ENCODE data around the gene AK1. TPM values are rescaled to one million over a fixed set of nuclear protein-coding genes. Genes with fewer than 3 reads are reported as not detected.

Gene AK1
- total RNA-seq, 1 donor from 2014 or later: 39.4 TPM

DNA sequence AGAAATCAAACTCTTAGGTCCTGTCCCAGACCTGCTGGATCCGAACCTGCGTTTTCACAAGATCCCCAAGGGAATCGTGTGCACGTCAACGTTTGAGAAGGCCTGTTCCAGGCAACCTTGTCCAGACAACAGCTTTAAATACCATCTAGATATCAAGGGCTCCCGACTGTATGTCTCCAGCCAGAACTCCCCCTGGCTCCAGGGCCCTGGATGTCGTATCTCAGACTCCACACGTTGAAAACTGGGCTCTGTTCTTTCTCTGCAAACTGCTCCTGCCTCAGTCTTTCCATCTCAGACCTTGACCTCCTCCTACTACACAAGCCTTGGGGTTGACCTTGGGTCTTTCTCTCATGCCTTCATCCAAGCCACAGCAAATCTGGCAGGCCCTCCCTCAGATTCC lies 17.2 kb downstream of the AK1 start:
- Mint-ChIP-seq H3K4me3 (no peak overlapping the region), H3K27me3 (ENCODE audit: low read depth) (no peaks in the 10 kb centered on the region), H3K36me3 (no peaks in the 10 kb centered on the region), H3K9me3 (no peaks in the 10 kb centered on the region), H3K4me1 (peaks cover 17% of the 10 kb centered on the region), H3K27ac (no peak overlapping the region)
- DNase-seq (ENCODE audit: low spot score in 2 of 2, unreplicated experiment in 2 of 2): no peak
- TF ChIP-seq, protein P1, sequence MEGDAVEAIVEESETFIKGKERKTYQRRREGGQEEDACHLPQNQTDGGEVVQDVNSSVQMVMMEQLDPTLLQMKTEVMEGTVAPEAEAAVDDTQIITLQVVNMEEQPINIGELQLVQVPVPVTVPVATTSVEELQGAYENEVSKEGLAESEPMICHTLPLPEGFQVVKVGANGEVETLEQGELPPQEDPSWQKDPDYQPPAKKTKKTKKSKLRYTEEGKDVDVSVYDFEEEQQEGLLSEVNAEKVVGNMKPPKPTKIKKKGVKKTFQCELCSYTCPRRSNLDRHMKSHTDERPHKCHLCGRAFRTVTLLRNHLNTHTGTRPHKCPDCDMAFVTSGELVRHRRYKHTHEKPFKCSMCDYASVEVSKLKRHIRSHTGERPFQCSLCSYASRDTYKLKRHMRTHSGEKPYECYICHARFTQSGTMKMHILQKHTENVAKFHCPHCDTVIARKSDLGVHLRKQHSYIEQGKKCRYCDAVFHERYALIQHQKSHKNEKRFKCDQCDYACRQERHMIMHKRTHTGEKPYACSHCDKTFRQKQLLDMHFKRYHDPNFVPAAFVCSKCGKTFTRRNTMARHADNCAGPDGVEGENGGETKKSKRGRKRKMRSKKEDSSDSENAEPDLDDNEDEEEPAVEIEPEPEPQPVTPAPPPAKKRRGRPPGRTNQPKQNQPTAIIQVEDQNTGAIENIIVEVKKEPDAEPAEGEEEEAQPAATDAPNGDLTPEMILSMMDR (IDR thresholded peaks at IDR 0.05; ENCODE audit: unreplicated experiment): no peak

DNA sequence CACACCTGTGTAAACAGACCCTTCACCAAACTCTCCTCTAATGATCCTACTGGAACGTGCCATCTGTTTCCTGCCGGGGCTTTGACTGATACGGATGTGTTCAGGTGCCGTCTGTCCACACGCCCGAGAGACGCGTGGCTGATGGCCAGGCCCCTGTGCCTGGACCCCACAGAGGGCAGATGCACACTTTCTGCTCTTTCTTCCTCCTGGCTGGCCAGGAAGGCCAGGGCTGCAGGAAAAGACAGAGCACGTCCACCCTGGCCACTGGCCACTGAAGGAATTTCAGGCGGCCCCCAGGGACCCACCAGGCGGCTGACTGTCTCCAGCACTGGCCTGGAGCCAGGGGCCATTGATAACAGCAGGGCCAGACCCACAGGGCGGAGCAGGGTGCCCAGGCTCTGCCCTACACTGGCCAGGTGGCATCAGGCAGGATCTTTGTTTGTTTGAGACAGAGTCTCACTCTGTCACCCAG lies 19.4 kb downstream of the AK1 start:
- no peaks in the 10 kb centered on the region for H3K9me3 Mint-ChIP-seq
- no peaks in the 10 kb centered on the region for H3K27me3 Mint-ChIP-seq (ENCODE audit: low read depth)
- no peaks in the 10 kb centered on the region for H3K36me3 Mint-ChIP-seq
- H3K4me1 Mint-ChIP-seq: peaks cover 16% of the 10 kb centered on the region
- DNase-seq (ENCODE audit: low spot score in 2 of 2, unreplicated experiment in 2 of 2): no peak
- H3K4me3 Mint-ChIP-seq: no peak overlapping the region
- TF ChIP-seq, protein P1 (IDR thresholded peaks at IDR 0.05; ENCODE audit: unreplicated experiment): no peak
- peak overlapping the region; percentile 75 for H3K27ac Mint-ChIP-seq

DNA sequence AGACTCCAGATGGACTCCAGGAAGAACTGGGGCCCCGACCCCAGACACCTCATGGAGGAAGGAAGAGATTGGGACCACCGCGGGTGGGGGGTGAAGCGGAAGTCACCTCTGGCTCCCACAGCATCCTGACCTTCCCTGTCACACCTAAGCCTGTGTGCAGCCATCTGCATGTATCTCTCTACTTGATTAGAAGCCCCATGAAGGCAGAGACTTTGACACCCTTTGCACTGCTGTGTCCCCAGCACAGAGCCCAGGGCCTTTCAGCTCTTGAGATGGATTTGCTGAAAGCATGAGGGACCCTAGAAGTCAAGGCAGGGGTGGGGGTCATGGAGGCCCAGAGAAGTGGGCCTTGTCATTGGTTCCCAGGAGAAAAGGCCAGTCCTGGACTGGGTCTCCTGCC lies 20.2 kb downstream of the AK1 start:
- TF ChIP-seq, protein P1 (IDR thresholded peaks at IDR 0.05; ENCODE audit: unreplicated experiment): no peak
- Mint-ChIP-seq H3K27ac (no peak overlapping the region), H3K36me3 (no peaks in the 10 kb centered on the region), H3K4me3 (no peak overlapping the region), H3K9me3 (no peaks in the 10 kb centered on the region), H3K4me1 (peaks cover 12% of the 10 kb centered on the region), H3K27me3 (ENCODE audit: low read depth) (no peaks in the 10 kb centered on the region)
- DNase-seq (ENCODE audit: low spot score in 2 of 2, unreplicated experiment in 2 of 2): no peak

DNA sequence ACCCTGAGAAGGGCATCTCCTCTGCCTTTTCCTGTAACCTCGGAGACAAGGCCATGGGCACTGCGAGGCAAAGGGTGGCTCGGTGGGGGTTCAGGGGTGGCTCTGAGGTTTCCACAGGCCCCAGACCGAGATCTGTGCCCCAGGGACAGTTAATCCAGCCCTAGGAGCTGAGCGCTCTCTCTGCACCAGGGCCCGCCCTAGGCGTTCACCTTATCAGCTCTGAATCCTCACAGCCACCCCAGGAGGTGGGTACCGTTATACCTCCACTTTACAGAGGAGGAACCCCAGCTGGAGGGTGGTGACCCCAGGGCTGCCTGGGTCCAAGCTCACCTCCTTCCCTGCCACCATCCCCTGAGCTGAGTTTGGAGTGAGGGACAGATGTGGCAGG lies 20.8 kb downstream of the AK1 start:
- H3K4me1 Mint-ChIP-seq: peaks cover 12% of the 10 kb centered on the region
- no peaks in the 10 kb centered on the region for H3K9me3 Mint-ChIP-seq
- DNase-seq (ENCODE audit: low spot score in 2 of 2, unreplicated experiment in 2 of 2): no peak
- no peak overlapping the region for H3K4me3 Mint-ChIP-seq
- H3K27me3 Mint-ChIP-seq (ENCODE audit: low read depth): no peaks in the 10 kb centered on the region
- TF ChIP-seq, protein P1 (IDR thresholded peaks at IDR 0.05; ENCODE audit: unreplicated experiment): no peak
- no peak overlapping the region for H3K27ac Mint-ChIP-seq
- H3K36me3 Mint-ChIP-seq: no peaks in the 10 kb centered on the region

DNA sequence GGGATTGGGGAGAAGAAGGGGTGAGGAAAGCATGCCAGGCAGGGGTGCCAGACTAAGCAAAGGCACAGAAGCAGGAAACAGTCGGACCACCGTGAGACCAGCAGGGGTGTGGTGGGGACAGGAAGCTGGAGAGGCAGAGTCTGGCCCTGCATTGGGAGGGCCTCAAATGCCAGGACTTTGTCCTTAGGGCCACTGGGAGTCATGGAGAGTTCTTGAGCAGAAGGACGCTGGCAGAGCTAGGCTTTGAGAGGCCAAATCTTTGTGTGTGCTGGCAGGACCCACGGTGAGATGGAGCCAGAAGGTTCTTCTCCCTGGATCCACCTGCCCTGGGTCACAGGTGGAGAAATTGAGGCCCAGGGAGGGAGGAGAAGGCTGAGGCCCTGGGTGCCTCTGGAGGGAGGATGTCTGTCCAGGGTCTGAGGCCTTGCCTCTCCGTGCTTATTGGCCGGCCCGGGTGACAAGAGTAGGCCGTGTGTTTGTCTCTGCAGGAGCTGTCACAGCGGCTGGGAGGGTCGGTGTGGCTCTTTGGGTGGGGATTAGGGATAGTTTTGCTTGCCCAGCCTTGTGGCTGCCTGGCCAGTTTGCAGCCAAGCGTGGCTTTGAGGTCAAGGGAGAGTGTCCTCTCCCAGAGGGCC lies 21.3 kb downstream of the AK1 start:
- H3K4me1 Mint-ChIP-seq: peaks cover 12% of the 10 kb centered on the region
- no peaks in the 10 kb centered on the region for H3K27me3 Mint-ChIP-seq (ENCODE audit: low read depth)
- no peaks in the 10 kb centered on the region for H3K9me3 Mint-ChIP-seq
- H3K4me3 Mint-ChIP-seq: no peak overlapping the region
- DNase-seq (ENCODE audit: low spot score in 2 of 2, unreplicated experiment in 2 of 2): no peak
- no peaks in the 10 kb centered on the region for H3K36me3 Mint-ChIP-seq
- no peak overlapping the region for H3K27ac Mint-ChIP-seq
- TF ChIP-seq, protein P1 (IDR thresholded peaks at IDR 0.05; ENCODE audit: unreplicated experiment): no peak

All from mesothelial cell of epicardium (in vitro differentiated cells).